ENCODE results near the gene BCL2.
A peak's percentile ranks its signal among the peaks of the same experiment; 100 is the strongest.

BCL2 gene

GRCh38 chr18:63145851-63146555 is 173.6 kb downstream of the BCL2 start:
- TF ChIP-seq CTCF (IDR thresholded peaks at IDR 0.05; ENCODE audit: insufficient read depth, low read length, poor library complexity, severe bottlenecking), result no peak

GRCh38 chr18:63145166-63145850 is 174.3 kb downstream of the BCL2 start:
- H3K4me3 ChIP-seq (replicated peaks; ENCODE audit: low read depth, low read length), result no peak overlapping the region
- H3K36me3 ChIP-seq (ENCODE audit: control insufficient read depth, insufficient read depth, low read length), result peaks cover 2% of the 10 kb centered on the region
- no peak for DNase-seq (ENCODE audit: extremely low read depth, insufficient read length)
- H3K27me3 ChIP-seq (replicated peaks; ENCODE audit: control insufficient read depth, insufficient read depth, low read length), result no peaks in the 10 kb centered on the region
- no peak for TF ChIP-seq CTCF (IDR thresholded peaks at IDR 0.05; ENCODE audit: insufficient read depth, low read length, poor library complexity, severe bottlenecking)

More at GRCh38 chr18:63145851-63146555, 173.6 kb downstream of the BCL2 start:
- Histone ChIP-seq H3K27me3 (replicated peaks; ENCODE audit: control insufficient read depth, insufficient read depth, low read length) (no peaks in the 10 kb centered on the region), H3K4me3 (replicated peaks; ENCODE audit: low read depth, low read length) (no peak overlapping the region), H3K36me3 (ENCODE audit: control insufficient read depth, insufficient read depth, low read length) (peaks cover 2% of the 10 kb centered on the region; the same call in 1 of the 2 replicates)
- DNase-seq (ENCODE audit: extremely low read depth, insufficient read length), result no peak

GRCh38 chr18:63144748-63145147 is 174.8 kb downstream of the BCL2 start:
- Histone ChIP-seq H3K36me3 (ENCODE audit: control insufficient read depth, insufficient read depth, low read length) (peaks cover 2% of the 10 kb centered on the region), H3K4me3 (replicated peaks; ENCODE audit: low read depth, low read length) (no peak overlapping the region), H3K27me3 (replicated peaks; ENCODE audit: control insufficient read depth, insufficient read depth, low read length) (no peaks in the 10 kb centered on the region)
- TF ChIP-seq CTCF (IDR thresholded peaks at IDR 0.05; ENCODE audit: insufficient read depth, low read length, poor library complexity, severe bottlenecking), result no peak
- DNase-seq (ENCODE audit: extremely low read depth, insufficient read length), result no peak

GRCh38 chr18:63143330-63143771 is 176.2 kb downstream of the BCL2 start:
- no peaks in the 10 kb centered on the region for H3K27me3 ChIP-seq (replicated peaks; ENCODE audit: control insufficient read depth, insufficient read depth, low read length)
- no peaks in the 10 kb centered on the region; the same call in none of the 2 replicates for H3K36me3 ChIP-seq (ENCODE audit: control insufficient read depth, insufficient read depth, low read length)
- DNase-seq (ENCODE audit: extremely low read depth, insufficient read length), result no peak
- TF ChIP-seq CTCF (IDR thresholded peaks at IDR 0.05; ENCODE audit: insufficient read depth, low read length, poor library complexity, severe bottlenecking), result peak; percentile 14
- no peak overlapping the region for H3K4me3 ChIP-seq (replicated peaks; ENCODE audit: low read depth, low read length)

- Histone ChIP-seq H3K36me3 (ENCODE audit: control insufficient read depth, insufficient read depth, low read length) (no peaks in the 10 kb centered on the region; the same call in none of the 2 replicates), H3K27me3 (replicated peaks; ENCODE audit: control insufficient read depth, insufficient read depth, low read length) (no peaks in the 10 kb centered on the region), H3K4me3 (replicated peaks; ENCODE audit: low read depth, low read length) (peak overlapping the region; percentile 41)
- no peak for TF ChIP-seq CTCF (IDR thresholded peaks at IDR 0.05; ENCODE audit: insufficient read depth, low read length, poor library complexity, severe bottlenecking)
- no peak for DNase-seq (ENCODE audit: extremely low read depth, insufficient read length)
Measured at GRCh38 chr18:63142594-63143225, 176.9 kb downstream of the BCL2 start.

Measured in GM06990 (cell line).